HEK293T (cell line): ENCODE results near the gene MGAM2.

Source experiments
- ARNT ChIP-seq: fragments of 450-650 bp; IDR thresholded peaks from 2 replicates; pipeline ENCODE4 v1.6.1; 2017; ENCODE audit warnings: mild to moderate bottlenecking
- BHLHE40 ChIP-seq: fragments of 450-650 bp; IDR thresholded peaks from 2 replicates; pipeline ENCODE4 v1.6.1; 2016; ENCODE audit warnings: mild to moderate bottlenecking, moderate library complexity, borderline replicate concordance
- ELF4 ChIP-seq: fragments of 450-650 bp; IDR thresholded peaks from 2 replicates; pipeline ENCODE4 v1.6.1; 2017; ENCODE audit warnings: antibody characterized with exemption
- FOXA1 ChIP-seq: fragments of 450-650 bp; IDR thresholded peaks from 2 replicates; pipeline ENCODE4 v1.6.1; 2016; ENCODE audit warnings: mild to moderate bottlenecking
- FOXM1 ChIP-seq: fragments of 450-650 bp; IDR thresholded peaks from 2 replicates; pipeline ENCODE4 v1.6.1; 2017; ENCODE audit warnings: mild to moderate bottlenecking, borderline replicate concordance
- L3MBTL2 ChIP-seq: fragments of 450-650 bp; conservative IDR thresholded peaks from 2 replicates; pipeline ENCODE4 v1.6.1; 2016; ENCODE audit warnings: mild to moderate bottlenecking
- PKNOX1 ChIP-seq: fragments of 450-650 bp; IDR thresholded peaks from 2 replicates; pipeline ENCODE4 v1.6.1; 2016
- SP1 ChIP-seq: fragments of 450-650 bp; IDR thresholded peaks from 2 replicates; pipeline ENCODE4 v1.6.1; 2017
- SUZ12 ChIP-seq: fragments of 450-650 bp; IDR thresholded peaks from 2 replicates; pipeline ENCODE4 v1.6.1; 2016; ENCODE audit warnings: mild to moderate bottlenecking
- TARDBP ChIP-seq: fragments of 450-650 bp; IDR thresholded peaks from 2 replicates; pipeline ENCODE4 v1.6.1; 2016
- ZNF384 ChIP-seq: fragments of 450-650 bp; IDR thresholded peaks from 2 replicates; pipeline ENCODE4 v1.6.1; 2016

GRCh38 chr7:142158736-142159496 is 47.4 kb downstream of the MGAM2 start:
- TF ChIP-seq FOXA1 (no peak), ARNT (no peak), ELF4 (no peak), L3MBTL2 (no peak), SUZ12 (no peak), TARDBP (no peak), ZNF384 (no peak), SP1 (no peak), FOXM1 (no peak), PKNOX1 (no peak), BHLHE40 (no peak)
